Tibial nerve (tissue), 3 donors: ENCODE data around the gene RALB.
"Not testable (repeated sequence)": the region's sequence is repeated elsewhere in the genome, so short reads cannot be mapped to it uniquely, and the experiment has no call there.

ENCODE experiments used
- CTCF ChIP-seq, 5 experiments: fragments of 200-600 bp in 3 of 5; fragments of 450-650 bp in 2 of 5; sonication (generic) in 3 of 5; IDR thresholded peaks; one replicate each; pipeline ENCODE4 v1.5.1; 2016 to 2019; ENCODE audit warnings: antibody characterized with exemption in 5 of 5, mild to moderate bottlenecking in 3 of 5, moderate library complexity in 2 of 5
- POLR2A ChIP-seq, 2 donors: fragments of 450-650 bp; IDR thresholded peaks; one replicate each; pipeline ENCODE4 v1.6.1; 2017; ENCODE audit warnings: antibody characterized with exemption in 2 of 2, mild to moderate bottlenecking in 2 of 2, moderate library complexity in 2 of 2

- not testable (repeated sequence) for TF ChIP-seq CTCF, POLR2A (IDR thresholded peaks at IDR 0.05)
Measured at GRCh38 chr2:120310841-120311240, 58.2 kb downstream of the RALB start.
